ACHN (cell line): Measurements from ENCODE around the gene OLFM1.

Source experiments
- DNase-seq: peaks from one replicate; pipeline ENCODE4 v3.0.0-alpha.2; 2015
- in situ Hi-C: cut with HindIII; loops from 2 replicates; pipeline ENCODE4 v1.10.0; 2017; ENCODE audit warnings: low sequenced_read_pairs, low pct_ligation_motif_present, low pct_unique_long_range_greater_than_20kb

Gene OLFM1

DNA sequence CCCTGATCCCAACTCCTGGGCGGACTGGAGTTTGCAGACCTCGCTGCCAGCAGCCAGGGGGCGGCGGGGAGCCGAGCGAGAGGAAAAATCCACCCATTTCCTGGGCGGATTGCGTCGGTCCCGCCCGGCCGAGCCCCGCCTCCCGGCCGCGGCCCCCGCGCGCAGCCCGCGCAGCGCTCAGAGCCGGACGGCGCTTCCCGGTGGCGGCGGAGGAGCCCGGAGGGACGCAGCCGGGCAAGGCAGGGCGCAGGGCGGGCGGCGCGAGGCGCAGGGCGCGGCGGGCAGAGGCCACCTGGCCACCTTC, at the start of gene OLFM1:
Gene OLFM1 (plus strand): TSS at position 180 of the 304 bp plus-strand sequence. CDS start 322 bp downstream, outside the sequence.
- in situ Hi-C loops = no loop called here

DNA sequence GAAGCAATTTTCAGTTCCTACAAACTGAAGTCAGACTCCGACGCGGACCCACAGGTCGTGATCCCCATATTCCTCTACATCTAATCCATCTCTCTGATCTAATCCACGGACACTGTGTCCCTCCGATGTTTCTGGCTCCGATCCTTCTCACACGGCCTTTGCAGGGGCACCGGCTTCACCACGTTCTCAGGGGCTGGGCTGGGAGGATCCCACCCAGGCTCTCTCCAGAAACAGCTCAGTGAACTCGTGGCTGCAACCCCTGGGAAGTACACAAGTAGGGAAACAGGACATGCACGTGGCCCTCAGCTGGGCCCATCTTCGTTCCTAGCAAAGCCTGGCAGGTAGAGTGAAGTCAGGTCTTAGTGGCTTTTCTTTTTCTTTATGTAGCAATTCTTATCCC, 49.1 kb upstream of the OLFM1 start:
- no peak for DNase-seq
- in situ Hi-C loops = no loop called here

More for the DNA sequence above, at the start of gene OLFM1:
- DNase-seq = peak; percentile 34

DNA sequence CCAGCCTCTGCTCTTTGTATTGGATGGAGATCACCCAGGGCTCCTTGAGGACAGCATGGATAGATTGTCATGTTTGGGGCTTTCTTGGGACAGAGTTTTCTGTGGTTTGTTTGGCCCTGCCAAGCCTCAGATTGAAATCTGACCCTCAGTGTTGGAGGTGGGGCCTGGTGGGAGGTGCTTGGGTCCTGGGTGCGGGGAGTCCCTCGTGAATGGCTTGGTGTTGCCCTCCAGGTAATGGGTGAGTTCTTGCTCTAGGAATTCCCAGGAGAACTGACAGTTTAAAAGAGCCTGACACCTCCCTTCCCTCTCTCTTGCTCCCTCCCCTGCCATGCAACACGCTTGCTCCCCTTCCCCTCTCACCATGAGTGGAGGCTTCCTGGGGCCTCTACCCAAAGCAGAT, 48.6 kb upstream of the OLFM1 start:
- in situ Hi-C loops = no loop called here
- no peak for DNase-seq

DNA sequence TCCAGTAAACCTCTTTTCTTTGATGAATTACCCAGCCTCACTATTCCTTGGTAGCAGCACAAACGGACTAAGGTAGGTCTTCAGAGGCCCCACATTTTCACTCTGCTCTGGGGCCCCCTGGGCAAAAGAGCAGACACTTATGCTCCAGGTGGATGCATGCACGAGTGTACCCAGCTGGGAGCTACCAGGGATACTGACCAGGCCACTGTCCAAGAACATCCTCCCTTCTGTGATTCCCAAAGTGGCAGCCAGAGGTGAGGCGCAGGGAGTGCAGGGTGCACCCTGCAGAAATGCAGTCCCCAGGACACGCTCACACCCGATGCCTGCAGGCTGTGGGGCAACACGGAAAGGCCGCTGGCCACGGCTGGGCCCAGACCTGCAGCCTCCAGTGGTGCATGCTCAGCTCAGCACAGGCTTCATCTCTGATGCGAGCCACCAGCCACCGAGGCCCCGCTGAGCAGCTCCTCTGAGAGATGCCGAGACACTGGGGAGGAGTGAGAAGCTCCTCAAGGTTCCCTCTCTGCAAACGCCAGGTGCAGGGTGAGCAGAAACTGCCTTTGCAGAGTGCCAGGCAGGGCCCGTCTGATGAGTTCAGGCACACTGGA, 48.1 kb upstream of the OLFM1 start:
- DNase-seq = no peak
- in situ Hi-C loops = no loop called here

DNA sequence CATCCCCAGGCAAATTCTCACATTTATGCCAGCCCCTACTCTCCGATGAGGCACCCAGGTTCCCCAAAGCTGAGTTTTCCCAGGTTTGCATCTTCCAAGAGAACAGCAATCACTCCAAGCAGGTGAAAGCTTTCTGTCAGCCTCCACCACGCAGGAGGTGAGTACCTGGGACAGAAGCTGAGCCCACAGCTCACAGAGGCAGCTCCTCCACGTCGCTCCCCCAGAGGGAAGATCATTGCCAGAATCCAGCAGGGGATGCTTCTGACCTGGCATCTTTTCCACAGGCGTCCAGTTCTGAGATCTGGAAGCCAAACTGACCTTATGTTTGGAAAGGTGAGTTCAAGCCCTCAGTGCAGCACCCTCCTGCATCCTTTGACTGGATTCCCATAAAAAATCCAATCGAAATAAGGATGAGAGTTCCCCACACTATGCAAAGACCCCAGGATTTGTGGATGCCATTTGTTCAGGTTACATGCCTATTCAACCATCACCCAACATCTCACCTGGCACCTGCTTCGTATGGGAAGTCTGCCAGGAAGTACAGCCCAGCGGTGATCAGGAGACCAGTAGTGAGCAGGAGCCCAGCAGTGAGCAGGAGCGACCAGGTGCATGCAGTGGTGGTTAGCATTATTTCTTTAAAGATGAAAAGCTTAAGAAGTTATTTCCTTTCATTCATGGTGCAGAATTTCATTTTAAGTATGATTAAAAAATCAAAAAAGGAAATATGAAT, 47.4 kb upstream of the OLFM1 start:
- DNase-seq = no peak
- in situ Hi-C loops = no loop called here

DNA sequence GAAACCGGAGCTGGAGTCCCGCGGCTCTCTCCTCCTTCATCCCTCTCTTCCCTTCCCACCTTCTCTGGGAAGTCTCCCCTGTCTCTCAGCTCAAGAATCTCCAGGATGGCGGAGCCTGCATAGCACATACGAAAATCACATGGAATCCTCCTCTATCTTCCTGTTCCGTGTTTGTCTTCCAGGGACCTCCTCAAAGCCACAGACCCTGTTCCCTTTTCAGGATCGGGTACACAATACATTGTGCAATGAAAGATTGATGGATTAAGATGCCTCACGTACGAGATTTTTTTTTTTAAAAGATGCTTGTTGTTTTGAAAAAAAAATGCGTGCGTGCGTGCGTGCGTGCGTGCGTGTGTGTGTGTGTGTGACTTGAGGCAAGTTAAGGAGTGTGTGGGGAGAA, 46.6 kb upstream of the OLFM1 start:
- in situ Hi-C loops = no loop called here
- no peak for DNase-seq

DNA sequence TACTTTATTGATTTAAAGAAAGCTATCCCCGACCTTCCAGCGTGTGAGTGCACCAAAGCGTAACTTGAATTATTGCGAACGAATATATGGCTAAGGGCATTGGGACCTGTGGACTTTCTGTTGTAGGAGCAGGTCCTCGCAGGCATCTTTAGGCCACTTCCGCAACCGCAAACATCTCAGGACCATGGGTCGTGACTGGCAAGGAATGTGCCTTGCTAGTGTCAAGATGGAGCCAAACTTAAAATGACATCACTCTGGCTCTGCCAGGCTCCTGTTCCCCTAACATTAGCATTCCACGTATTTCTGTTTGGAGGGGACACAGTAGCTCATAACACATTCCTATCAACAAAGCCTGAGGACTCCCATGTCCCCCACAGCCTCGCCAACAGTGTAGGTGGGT, 44.1 kb upstream of the OLFM1 start:
- in situ Hi-C loops = no loop called here
- DNase-seq = no peak

DNA sequence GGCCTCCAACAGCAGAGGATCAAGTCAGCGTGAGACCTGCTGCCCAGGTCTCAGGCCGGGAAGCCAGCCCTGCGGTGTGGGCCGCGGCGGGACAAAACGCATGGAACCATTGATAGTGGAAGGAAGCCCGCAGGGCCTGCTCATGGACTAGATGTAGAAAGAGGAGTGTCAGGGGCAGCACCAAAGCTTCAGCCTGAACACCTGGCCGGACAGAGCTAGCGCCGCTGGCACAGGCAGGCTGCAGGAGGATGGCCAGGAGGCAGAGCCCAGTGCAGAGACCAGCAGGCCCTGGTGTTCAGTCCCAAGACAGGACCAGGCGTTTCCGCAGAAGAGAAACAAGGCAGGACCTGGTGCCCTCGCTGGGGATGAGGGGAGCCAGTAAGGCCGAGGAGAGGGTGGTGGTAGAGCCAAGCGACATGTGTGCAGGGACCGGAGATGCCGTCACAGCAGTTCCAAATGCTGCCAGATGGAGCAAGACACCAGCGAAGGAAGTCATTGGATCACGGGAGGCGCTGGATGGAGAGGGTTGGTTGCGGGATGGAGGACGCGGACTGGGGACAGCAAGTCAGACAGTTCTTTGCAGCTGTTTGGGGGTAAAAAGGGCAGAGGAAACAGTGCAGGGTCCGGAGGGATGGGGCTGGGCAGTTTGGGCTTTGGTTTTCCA, 42.1 kb upstream of the OLFM1 start:
- in situ Hi-C loops = no loop called here
- no peak for DNase-seq

DNA sequence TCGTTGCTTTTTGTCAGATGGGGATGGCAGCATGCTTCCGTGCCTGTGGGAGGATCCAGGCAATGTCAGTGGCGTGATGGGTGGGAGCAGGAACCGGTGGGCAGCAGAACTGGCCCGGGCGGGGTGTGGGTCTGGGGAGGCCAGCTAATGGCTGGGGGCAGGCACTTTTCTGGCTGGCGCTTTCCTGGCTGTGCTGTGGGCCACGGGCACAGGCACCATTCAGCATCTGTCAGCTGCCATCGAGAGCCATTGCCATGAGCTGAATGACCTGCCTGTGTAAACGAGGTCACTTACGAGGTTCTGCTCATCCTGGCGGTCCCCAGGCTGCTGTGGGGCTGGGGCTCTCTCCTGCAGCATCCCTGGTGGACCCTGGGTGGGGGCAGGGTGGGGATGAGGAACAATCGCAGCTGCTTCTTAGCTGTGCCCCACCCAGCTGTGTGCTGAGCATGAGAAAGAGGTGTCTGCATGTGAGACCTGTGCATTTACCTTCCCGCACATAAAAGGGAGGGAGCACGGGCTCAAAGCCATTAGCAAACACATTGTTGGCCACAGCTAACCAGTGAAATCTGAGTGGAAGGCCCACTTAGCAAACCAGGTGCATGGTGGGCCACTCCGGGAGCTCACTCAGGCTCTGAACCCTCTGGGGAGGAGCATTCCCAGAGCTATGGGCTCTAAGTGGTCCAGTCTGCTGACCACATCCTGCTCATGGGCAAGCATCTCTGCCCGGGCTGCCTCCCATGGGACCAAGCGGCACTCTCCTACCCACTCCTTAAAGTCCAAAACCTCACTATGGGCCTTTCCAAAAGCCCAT, 41.3 kb upstream of the OLFM1 start:
- in situ Hi-C loops = no loop called here
- no peak for DNase-seq

DNA sequence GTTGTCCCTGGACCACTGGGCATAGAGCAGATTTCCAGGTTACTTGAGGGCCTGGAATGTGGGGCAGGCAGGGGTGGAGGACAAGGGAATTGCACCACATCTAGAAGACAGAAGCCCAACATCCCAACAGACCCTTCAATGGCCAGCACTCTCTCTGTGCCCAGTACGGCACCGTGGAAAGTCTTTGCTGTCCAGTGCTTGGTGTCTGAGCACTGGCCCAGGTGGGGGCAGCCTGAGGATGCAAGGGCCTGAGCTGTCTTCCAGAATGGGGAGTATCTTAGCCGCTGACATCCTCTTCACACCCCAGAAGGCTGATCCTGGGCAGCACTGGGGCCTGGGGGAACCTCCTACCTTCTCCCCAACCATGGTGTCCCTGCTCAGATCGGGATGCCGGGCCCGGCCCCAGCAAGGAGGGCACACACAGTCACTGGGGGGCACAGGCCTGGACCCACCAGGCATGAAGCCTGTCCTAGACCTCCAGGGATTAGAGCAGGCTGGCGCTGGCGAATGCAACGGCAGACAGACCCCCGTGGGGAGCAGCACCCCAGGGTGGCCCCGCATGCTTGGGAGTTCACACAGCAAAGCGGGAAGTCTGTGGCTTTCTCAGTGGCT, 40.6 kb upstream of the OLFM1 start:
- no peak for DNase-seq
- in situ Hi-C loops = no loop called here

DNA sequence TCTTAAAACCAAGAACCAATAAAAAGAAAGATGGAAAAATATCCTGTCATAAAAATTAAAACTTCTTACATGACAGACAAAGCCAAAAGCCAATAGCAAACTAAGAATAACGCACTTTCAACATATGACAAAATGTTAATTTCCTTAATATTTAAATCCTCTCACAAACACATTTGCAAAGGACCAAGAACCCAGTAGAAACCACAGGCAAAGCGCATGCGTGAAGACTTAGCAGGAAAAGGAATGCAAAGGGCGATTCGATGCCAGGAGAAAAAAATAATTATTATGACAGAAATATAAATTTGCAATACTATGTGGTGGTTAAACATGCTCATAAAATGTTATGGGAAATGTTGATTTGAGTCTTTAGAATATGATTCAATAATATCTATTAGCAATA, 39.9 kb upstream of the OLFM1 start:
- in situ Hi-C loops = no loop called here

DNA sequence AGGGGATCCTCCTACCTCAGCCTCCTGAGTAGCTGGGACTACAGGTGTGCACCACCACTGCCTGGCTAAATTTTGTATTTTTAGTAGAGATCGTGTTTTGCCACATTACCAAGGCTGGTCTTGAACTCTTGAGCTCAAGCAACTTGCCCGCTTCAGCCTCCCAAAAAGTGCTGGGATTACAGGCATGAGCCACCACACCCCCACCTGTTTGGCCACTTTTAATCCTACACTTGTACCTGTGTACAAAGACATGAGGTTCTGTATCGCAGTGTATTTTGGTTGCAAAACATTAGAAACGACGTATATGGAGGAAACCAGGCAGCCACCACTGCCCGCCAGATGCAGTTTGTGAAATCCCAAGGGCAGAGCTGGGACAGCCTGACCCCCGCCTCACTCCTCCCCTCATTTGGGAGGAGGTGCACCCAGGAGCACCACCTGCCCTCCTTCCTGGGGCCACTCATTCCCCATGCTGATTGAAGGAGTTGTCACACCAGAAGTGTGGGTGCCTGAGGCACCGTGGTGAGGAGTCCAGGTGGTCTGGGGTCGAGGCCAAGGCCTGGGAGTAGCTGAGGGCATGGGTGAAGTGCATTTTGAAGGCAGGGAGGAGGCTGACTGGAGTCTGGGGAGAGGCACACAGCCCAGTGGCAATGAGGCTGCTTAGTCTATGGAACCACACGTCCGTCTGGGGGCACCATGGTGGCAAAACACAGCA, 39.3 kb upstream of the OLFM1 start:
- in situ Hi-C loops = no loop called here
- DNase-seq = no peak

More for the DNA sequence above, 39.9 kb upstream of the OLFM1 start:
- no peak for DNase-seq

DNA sequence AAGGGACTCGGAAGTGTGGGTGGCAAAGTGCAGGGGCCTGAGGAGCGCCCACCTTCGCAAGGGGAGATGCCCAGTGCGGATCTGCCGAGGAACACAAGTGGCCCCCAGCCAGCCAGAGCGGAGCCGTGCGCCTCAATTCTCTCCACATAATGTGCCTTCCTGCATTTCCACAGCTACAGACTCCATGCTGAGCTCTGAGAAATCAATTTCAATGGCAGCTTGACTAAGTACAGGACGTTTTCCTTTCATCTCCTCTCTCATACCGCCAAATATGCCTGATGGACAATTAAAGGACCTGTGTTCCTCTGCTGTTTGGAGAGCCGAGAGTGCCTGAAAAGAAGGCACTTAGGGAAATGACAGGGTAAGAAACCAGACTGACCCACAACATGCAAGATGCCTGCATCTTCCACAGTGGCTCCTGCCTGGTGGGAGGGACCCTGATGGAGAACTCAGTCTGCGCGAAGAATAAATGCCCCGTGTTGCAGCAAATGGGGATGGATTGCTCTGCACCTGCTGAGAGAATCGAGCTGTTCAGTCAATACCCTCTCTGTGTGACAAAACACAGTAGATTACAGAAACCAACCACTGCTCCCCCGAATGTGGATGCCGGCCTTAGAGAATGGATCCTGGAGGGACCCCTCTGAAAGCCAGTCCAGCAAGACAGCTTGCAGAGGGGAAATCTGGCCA, 38.6 kb upstream of the OLFM1 start:
- no peak for DNase-seq
- in situ Hi-C loops = no loop called here

DNA sequence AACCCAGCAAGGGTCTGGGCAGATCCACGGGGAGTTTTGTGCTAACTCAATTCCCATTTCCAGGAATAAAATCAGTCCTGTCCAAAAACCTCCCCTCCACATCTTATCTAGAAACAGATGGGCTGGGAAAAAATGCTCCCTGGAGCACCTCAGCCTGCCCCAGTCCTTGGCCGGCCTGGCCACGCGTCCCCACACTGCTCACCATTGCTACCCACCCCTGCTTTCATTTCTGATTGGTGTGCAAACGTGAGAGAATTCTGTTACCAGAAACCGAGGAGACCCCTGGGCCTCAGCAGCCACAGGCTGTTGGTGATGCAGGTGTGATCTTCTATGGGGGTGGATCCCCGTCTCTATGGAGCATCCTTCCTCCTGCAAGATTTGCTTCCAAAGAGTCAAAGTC, 38.0 kb upstream of the OLFM1 start:
- in situ Hi-C loops = no loop called here
- no peak for DNase-seq

DNA sequence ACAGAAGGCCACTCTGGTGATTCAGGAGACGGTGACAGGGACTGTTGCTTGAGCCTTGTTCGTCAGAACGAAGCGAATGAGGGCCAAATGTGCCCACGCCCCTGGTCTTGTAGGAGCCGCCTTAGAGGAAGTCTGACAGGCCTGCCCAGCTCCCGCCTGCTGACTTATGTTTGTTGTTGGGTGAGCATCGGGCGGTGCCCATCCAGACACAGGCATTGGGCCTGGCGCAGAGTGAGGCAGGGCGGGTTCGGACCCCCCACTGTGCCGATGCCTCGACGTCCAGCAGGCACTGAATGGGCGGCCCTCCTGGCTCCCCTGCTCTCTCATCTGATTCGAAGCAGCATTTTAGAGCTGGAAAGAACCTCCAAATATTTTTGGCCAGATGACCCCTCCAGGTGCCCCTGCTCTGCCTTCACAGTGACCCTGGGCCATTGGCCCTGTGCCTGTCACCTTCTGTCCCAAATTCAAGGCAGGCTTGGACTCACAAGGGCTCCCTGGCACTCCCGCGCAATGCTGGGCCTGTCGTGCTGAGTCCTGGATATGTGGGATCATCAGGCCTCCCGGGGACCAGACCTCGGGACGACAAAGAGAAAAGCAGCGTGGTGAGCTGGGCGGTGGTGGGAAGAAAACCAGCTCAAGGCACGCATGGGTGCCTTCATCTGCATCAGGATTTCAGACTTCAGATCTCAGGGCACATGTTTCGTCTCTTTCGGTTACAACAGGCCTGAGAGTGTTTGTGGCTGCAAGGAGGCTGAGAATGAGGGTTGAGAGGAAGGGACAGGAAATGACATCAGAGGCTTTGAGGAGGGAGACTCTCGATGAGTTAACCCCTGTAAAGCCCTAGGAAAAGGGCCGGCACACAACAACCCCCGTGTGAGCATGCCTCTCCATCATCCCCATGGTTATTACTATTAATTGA, 37.1 kb upstream of the OLFM1 start:
- in situ Hi-C loops = no loop called here
- no peak for DNase-seq

DNA sequence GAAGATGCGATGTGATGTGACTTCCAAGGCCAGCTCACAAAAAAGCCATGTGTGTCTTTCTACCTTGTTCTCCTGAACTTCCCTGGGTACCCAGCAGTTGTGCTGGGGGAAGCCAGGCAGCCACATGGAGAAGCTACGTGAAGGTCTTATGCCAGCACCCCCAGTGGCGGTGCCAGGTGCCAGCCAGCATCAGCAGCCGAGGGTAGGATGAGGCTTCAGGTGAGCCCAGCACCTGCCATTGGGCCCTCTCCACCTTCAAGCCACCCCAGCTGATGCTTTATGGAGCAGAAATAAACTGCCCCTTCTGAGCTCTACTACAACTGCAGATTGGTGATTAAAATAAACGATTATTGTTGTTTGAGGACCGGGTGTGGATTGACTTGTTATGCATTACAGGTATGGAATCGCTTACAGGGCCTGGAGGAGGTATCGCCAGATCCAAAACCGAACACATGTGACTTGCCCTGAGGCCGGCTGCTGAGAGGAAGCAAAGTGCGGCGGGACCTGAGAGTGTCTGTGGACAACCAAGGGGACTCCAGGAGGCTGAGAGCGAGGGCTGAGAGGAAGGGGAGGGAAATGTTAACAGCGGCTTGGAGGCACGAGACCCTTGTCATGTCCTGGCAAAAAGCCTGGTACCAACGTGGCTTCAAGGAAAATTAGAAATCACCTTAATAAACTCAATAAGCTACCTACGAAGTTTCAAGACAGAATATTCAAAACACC, 36.0 kb upstream of the OLFM1 start:
- DNase-seq = no peak
- in situ Hi-C loops = no loop called here
